Measurements from ENCODE around the gene MAPK4. TPM values are rescaled to one million over a fixed set of nuclear protein-coding genes. Genes with fewer than 3 reads are reported as not detected.

The MAPK4 gene
- total RNA-seq, 6 experiments from 2014 or later = not detected

- H3K4me1 Mint-ChIP-seq (ENCODE audit: low read depth) = no peaks in the 10 kb centered on the region
- no peaks in the 10 kb centered on the region for H3K36me3 Mint-ChIP-seq (ENCODE audit: low read depth)
- peaks cover 1% of the 10 kb centered on the region; the same call in 1 of the 2 replicates for H3K27me3 Mint-ChIP-seq (ENCODE audit: insufficient read depth)
- H3K9me3 Mint-ChIP-seq = peaks cover 20% of the 10 kb centered on the region; the same call in 1 of the 2 replicates
- no peak overlapping the region for H3K27ac Mint-ChIP-seq
- H3K4me3 Mint-ChIP-seq = no peak overlapping the region
- no peak for DNase-seq
- no peak for TF ChIP-seq CTCF (IDR thresholded peaks at IDR 0.05)
Observed at GRCh38 chr18:50630895-50631294, 71.0 kb downstream of the MAPK4 start.

GRCh38 chr18:50632895-50633515, 73.1 kb downstream of the MAPK4 start:
- H3K9me3 Mint-ChIP-seq = peaks cover 19% of the 10 kb centered on the region; the same call in 1 of the 2 replicates
- TF ChIP-seq CTCF (IDR thresholded peaks at IDR 0.05) = no peak
- DNase-seq = no peak
- no peaks in the 10 kb centered on the region for H3K4me1 Mint-ChIP-seq (ENCODE audit: low read depth)
- no peak overlapping the region for H3K4me3 Mint-ChIP-seq
- H3K27me3 Mint-ChIP-seq (ENCODE audit: insufficient read depth) = no peaks in the 10 kb centered on the region
- H3K27ac Mint-ChIP-seq = no peak overlapping the region
- no peaks in the 10 kb centered on the region for H3K36me3 Mint-ChIP-seq (ENCODE audit: low read depth)

GRCh38 chr18:50633992-50634391, 74.1 kb downstream of the MAPK4 start:
- no peaks in the 10 kb centered on the region for H3K36me3 Mint-ChIP-seq (ENCODE audit: low read depth)
- H3K9me3 Mint-ChIP-seq = peaks cover 12% of the 10 kb centered on the region; the same call in 1 of the 2 replicates
- no peaks in the 10 kb centered on the region for H3K27me3 Mint-ChIP-seq (ENCODE audit: insufficient read depth)
- DNase-seq = no peak
- no peak overlapping the region for H3K4me3 Mint-ChIP-seq
- no peaks in the 10 kb centered on the region for H3K4me1 Mint-ChIP-seq (ENCODE audit: low read depth)
- TF ChIP-seq CTCF (IDR thresholded peaks at IDR 0.05) = no peak
- no peak overlapping the region for H3K27ac Mint-ChIP-seq

- no peaks in the 10 kb centered on the region for H3K27me3 Mint-ChIP-seq (ENCODE audit: insufficient read depth)
- no peak overlapping the region for H3K27ac Mint-ChIP-seq
Observed at GRCh38 chr18:50636366-50637057, 76.6 kb downstream of the MAPK4 start.

More at GRCh38 chr18:50636366-50637057, 76.6 kb downstream of the MAPK4 start:
- Mint-ChIP-seq H3K4me3 (no peak overlapping the region), H3K4me1 (ENCODE audit: low read depth) (no peaks in the 10 kb centered on the region), H3K9me3 (no peaks in the 10 kb centered on the region; the same call in 1 of the 2 replicates), H3K36me3 (ENCODE audit: low read depth) (no peaks in the 10 kb centered on the region)
- DNase-seq = no peak
- no peak for TF ChIP-seq CTCF (IDR thresholded peaks at IDR 0.05)

Measured in HFFc6 (cell line).